GM21515 (cell line): ENCODE data around the gene SNTA1.
"Not testable (repeated sequence)": the region's sequence is repeated elsewhere in the genome, so short reads cannot be mapped to it uniquely, and the experiment has no call there.

Source experiments
- ATAC-seq: cut with Tn5 transposase; IDR thresholded peaks from one replicate; pipeline ENCODE4 v1.9.1; 2021; ENCODE audit not compliant: unreplicated experiment

Gene SNTA1

GRCh38 chr20:33443512-33444239 is at the start of gene SNTA1:
TSS of gene SNTA1 (minus strand) at chr20:33443763. CDS start at chr20:33443620, 143 bp downstream.
- peak; percentile 77 for ATAC-seq

- no peak for ATAC-seq
Measured at GRCh38 chr20:33490934-33491656, 47.5 kb upstream of the SNTA1 start.

DNA sequence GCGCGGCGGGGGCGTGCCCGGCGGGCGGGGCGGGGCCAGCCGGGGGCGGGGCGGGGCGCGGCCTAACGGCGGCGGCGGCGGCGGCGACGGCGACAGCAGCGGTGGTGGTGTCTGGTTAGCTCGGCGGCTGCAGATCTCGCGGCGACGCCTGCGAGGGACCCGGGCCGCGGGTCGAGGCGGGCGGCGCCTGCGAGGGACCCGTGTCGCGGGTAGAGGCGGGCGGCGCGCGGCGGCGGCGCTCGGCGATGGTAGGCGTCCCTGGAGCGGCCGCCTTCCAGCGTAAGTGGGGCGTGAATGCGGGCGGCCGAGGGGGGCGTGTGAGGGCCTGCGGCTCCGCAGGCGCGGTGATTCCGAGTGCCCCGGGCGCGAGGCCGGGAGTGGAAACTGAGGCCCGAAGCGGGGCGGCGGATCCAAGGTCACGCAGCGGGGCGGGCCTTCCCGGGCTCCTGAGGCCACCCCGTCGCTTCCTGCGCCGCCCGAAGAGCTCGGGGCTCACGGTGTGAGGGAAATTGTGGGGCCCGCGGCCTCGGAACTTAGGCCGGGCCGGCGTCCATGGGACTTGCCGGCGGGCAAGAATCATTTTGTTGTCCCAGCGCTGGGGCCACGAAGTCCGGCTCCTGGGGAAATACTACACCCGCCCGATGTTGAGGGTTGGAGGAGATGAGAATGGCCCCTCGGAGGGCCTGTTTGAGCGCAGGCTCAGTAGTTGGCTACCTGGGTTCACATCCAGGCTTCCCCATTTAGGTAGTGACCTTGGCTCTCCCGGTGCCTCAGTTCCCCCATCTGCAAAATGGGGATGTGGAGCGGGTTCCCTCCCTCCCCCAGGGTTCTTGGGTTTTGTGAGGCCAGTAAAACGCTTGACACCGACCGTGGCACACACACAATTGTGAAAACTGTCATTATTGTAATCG is 46.7 kb upstream of the SNTA1 start, which contains the start of gene CBFA2T2:
Gene CBFA2T2 (plus strand): TSS at position 74 of the 911 bp plus-strand sequence. CDS start 172 bp downstream, at position 246.
- ATAC-seq = peak; percentile 40

DNA sequence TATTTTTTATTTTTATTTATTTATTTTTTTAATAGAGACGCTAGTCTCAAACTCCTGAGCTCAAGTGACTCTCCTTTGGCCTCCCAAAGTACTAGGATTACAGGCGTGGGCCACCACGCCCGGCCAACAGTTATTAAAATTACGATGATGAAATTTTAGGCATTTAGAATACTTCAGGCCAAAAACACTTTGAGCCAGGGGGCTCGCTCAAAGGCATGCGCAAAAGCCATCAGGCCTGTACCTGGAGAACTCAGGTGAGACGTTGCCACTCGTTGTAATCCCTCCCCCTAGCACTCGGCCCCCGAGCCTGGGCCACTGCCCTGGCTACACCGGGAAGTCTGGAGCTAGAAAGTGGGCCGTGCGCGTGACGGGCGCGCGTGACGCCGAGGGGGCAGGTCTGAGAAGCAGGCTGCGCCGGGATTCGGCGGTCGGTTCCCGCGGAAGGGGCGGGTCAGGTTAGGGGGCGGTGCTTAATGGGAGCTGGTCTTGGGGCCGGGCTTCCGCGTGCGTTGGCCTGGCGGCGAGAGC is 46.0 kb upstream of the SNTA1 start:
- ATAC-seq = peak; percentile 89

GRCh38 chr20:33488661-33489494 is 45.3 kb upstream of the SNTA1 start:
- ATAC-seq = not testable (repeated sequence)

DNA sequence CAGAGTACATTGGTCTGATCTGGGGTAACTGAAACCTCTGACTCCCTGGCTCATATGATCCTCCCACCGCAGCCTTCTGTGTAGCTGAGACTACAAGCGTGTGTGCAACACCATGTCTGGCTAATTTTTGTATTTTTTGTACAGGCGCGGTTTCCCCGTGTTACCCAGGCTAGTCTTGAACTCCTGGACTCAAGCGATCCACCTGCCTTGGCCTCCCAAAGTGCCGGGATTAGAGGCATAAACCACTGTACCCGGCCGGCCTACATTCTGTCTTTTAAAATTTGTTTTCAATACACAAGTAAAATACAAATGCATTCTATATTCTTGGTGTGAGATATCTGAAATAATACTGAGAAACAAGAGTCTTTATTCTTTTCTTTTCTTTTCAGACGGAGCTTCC is 44.6 kb upstream of the SNTA1 start:
- ATAC-seq = no peak

DNA sequence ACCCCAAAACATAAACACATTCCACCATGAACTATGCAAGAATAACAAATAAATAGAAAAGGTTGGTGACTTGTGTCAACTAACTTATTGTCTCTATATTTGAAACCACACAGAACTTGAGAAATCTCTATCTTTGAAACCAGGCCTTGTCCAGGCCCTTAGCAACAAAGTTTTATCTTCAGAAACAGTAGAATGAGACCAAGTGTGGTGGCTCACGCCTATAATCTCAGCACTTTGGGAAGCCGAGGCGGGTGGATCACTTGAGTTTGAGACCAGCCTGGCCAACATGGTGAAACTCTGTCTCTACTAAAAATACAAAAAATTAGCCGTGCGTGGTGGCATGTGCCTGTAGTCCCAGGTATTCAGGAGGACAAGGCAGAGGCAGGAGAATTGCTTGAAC is 39.6 kb upstream of the SNTA1 start:
- ATAC-seq = not testable (repeated sequence)

DNA sequence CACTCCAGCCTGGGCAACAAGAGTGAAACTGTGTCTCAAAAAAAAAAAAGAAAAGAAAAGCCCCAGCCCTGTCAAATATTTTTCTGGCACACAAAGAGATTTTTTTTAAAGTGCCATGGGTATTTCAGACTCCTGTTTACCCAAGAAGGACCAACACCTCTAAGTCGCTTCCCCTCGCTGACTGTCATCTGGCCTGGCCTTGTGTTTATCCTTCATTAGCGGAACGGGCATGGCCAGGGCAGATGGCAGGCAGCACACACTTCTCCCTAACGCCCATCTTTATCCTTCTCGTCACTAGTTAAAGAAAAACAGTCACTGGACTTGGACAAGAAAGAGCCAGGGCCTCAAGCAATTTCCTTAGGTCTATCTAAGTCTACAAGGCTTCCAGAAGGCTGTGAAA is 39.0 kb upstream of the SNTA1 start:
- no peak for ATAC-seq

GRCh38 chr20:33481431-33481941 is 37.9 kb upstream of the SNTA1 start:
- no peak for ATAC-seq

DNA sequence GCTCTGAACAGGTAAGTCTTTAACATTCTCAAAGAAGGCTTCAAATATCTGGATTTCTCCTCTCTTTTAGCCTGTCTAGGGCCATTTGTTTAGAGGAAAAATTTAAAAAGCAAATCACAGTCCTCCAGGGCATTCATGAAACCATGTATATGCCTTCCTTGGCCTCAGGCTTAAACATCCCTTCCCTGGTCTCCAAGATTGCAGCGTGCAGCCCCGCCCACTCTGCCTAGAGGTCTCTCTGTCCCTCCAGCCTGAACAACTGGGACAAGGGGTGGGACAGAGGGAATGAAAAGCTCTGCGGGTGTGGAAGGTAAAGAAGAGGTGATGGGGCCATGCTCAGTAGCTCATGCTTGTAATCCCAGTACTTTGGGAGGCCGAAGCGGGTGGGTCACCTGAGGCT is 36.5 kb upstream of the SNTA1 start:
- ATAC-seq = no peak

DNA sequence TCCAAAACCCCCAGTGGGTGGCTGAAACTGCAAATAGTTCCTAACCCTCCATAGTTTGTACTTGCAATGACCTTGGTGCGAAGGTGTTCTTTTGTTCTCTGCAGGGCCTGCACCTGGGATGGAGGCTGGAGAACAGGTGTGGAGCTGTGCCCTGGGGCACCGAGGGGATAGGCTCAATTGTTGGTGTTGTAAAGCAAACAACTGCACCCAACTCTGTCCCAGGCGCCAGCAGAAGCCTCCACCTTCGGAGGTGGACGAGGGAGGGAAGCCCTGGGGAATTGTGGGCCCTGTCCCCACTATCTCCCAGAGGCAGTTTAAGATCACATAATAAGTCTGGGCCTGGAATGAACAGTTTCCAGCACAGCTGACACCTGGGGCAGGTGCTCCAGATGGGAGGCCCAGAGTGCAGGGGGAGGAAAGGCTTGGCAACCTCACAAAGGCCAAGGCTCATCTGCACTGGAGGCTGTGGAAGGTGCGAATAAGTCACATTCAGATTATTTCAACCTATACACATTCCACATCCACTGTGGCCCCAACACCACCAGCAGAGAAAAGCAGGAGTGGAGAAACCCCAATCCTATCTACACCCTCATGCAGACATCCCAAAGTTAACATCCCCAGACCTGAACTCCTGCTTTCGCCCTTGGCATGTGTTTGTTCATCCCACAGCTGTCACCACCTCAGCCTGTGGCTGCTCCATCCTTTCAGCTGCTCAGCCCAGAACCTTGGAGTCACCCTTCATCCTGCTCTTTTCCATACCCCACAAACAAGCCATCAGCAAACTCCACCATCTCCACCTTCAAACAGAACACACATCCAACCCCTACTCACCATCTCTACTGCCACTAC is 34.0 kb upstream of the SNTA1 start:
- ATAC-seq = no peak

DNA sequence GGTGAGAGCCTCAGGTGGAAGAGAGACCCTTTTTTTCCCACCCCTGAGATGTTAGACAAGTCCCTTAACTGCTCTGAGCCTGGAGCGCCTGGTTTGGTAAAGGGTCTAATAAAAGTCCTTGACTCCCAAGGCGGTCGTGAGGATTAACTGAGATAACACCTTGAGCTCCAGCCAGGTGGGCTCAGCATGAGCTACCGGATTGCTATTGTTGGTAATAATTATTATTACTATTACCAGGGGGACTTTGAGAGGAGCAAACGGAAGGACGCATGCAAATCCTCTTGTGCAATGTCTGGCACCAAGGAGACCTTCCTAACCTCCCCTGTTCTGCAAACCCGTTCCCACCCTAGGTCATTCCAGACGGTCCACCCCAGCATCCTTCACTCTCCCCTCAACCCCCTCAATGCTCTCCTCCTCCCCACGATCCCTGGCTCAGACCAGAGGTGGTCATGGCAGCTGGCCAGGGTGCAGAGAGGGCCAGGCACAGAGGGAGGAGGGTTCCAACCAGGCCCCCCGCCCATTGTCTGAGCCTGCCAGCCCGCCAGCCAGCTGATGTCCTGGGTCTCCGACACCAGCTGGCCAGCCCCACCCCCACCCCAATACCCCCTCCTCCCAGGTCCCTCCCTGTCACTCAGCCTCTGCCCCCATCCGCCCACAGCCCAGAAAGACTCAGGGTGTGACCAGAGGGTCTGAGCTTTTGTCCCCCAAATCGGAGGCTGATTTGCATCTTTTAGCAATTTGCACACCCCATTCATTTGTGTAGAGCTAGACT is 32.0 kb upstream of the SNTA1 start:
- no peak for ATAC-seq

- ATAC-seq = no peak
Measured at GRCh38 chr20:33474963-33475362, 31.4 kb upstream of the SNTA1 start.

- ATAC-seq = no peak
Measured at GRCh38 chr20:33474097-33474873, 30.7 kb upstream of the SNTA1 start.

DNA sequence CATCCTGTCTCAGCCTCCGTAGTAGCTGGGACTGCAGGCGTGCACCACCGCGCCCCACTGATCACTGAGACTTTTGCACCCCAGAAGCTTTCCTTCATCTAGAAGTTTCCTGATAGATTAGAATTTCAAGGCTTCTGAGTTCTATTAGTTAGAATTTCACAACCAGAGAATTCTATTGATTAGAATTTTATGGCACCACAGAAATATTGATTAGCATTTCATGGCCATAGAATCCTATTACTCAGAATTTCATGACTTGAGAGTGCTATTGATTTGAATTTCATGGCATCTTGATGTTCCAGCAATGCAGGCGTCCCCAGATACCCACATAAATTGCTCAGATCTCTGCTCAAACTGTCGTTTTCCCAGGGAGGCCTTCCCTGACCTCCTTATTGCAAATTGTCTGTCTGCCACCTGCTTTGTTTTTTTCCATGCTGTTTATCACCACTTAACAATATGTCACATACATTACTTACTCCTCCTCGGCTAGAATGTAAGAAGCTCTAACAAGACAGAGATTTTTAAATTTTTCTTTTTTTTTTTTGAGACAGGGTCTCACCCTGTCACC is 29.4 kb upstream of the SNTA1 start:
- ATAC-seq = no peak

- ATAC-seq = no peak
Measured at GRCh38 chr20:33470866-33471265, 27.3 kb upstream of the SNTA1 start.

- no peak for ATAC-seq
Measured at GRCh38 chr20:33470457-33470856, 26.9 kb upstream of the SNTA1 start.
